H7 (cell line): ENCODE data around the gene FLVCR1. TPM values are rescaled to one million over a fixed set of nuclear protein-coding genes. Genes with fewer than 3 reads are reported as not detected.
"Not testable (repeated sequence)": the region's sequence is repeated elsewhere in the genome, so short reads cannot be mapped to it uniquely, and the experiment has no call there.

Experiments
- DNase-seq: peaks from one replicate; pipeline ENCODE4 v3.0.0; 2012
- H3K27me3 ChIP-seq: 2 replicates; pipeline ENCODE4 v1.6.0; 2011; ENCODE audit warnings: mild to moderate bottlenecking, low read length; ENCODE audit not compliant: control insufficient read depth, insufficient read depth
- H3K36me3 ChIP-seq: replicated peaks from 2 replicates; pipeline ENCODE4 v1.5.1; 2011; ENCODE audit warnings: low read length; ENCODE audit not compliant: control insufficient read depth, insufficient read depth
- H3K4me3 ChIP-seq: 2 replicates; pipeline ENCODE4 v1.5.1; 2011; ENCODE audit warnings: low read depth, mild to moderate bottlenecking, control low read depth, low read length, moderate library complexity; ENCODE audit not compliant: insufficient read depth
- total RNA-seq: library from RNA; depleted of rRNA; stranded (reverse); fragments of >200 nt; shearing (Covaris generic); gene quantifications from 2 replicates; pipeline ENCODE4 v1.2.3, GENCODE V29; 2014; rRNA removed

FLVCR1 gene
- 44.8 and 50.6 TPM in 2 replicates for total RNA-seq

DNA sequence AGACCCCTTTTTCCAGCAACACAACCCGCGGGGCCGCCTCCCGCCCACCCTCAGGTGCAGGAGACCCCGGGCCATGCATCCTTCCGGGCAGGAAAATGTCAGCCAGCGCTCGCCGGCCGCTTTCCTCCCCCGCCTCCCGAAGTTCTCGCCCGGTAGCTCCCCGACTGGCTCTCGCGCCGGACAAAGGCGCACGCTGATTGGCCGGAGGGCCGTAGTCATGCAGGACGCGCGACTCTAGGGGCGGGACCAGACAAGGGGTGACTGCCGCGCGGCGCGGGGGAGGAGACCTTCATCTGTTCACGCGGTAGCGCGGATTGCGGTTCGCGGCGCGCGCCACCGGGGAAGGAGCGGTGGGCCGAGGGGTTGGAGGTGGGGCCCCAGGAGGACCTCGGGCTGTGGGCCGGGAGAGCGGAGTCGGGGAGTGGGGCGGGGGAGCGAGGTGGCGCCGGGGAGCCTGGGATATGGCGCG, at the start of gene FLVCR1:
Gene FLVCR1, plus strand, starts transcription at position 284 of the 469 bp plus-strand sequence. Its CDS starts 178 bp downstream, at position 462.
- no peaks in the 10 kb centered on the region for H3K27me3 ChIP-seq
- DNase-seq, result peak; percentile 97
- H3K4me3 ChIP-seq, result peak within 1 kb of the TSS; percentile 98
- peaks cover 6% of the 10 kb centered on the region for H3K36me3 ChIP-seq

- no peaks in the 10 kb centered on the region for H3K36me3 ChIP-seq
- no peaks in the 10 kb centered on the region for H3K27me3 ChIP-seq
- H3K4me3 ChIP-seq, result no peak overlapping the region
- peak; percentile 28 for DNase-seq
Measured at GRCh38 chr1:212814537-212815334, 43.3 kb upstream of the FLVCR1 start.

DNA sequence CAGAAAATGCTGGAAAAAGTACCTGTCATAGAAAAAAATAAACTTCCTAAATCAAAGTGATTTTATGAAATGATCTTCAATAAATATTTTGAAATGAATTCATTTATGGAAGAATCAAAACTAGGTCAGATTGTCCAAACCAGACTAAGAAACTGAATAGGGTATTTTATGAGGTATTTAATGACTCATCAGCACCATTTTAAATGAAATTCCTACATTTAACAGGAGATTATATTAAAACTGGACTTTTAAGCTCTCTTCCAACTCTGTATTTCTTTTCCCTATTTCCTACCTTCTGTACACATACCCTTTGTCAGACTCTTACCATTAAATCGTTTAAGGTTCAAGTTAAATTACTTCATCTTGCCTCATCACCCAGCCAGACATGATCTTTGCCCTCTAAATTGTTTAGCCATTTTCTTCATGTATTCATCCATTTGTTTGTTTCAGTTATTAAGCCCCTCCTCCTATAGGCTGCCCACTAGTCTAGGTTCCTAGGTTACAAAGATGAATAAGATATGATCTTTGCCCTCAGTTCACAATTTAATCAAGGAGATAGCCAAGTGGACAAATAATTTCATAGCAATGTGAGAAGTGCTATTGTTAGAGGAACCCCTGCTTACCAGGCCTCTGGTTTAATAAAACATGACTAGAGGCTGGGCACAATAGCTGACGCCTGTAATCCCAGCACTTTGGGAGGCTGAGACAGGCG, 41.4 kb upstream of the FLVCR1 start:
- Histone ChIP-seq H3K4me3 (no peak overlapping the region), H3K36me3 (no peaks in the 10 kb centered on the region), H3K27me3 (no peaks in the 10 kb centered on the region)
- DNase-seq, result no peak

DNA sequence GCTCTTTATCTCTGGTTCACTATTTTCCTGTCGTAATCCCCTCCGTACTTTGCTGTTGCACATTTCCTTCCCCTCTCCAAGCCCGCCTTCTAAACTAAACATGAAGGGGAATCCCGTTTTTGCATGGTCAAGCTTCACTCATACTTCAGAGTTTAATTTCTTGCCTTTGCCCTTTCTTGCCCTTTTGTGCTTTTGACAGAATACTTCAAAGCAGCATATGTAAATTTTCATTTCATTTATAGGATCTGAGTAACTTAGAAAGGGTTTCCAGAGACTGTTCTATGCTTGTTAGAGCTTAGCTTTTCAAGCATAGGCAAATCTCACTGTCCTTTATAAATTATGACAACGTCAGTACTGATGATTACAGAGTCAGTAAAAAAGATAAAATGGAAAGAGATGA, 38.3 kb upstream of the FLVCR1 start:
- Histone ChIP-seq H3K36me3 (no peaks in the 10 kb centered on the region), H3K27me3 (no peaks in the 10 kb centered on the region; the same call in 1 of the 2 replicates), H3K4me3 (no peak overlapping the region)
- DNase-seq, result no peak

GRCh38 chr1:212820969-212821368, 37.1 kb upstream of the FLVCR1 start:
- no peaks in the 10 kb centered on the region for H3K36me3 ChIP-seq
- H3K4me3 ChIP-seq, result no peak overlapping the region
- DNase-seq, result no peak
- H3K27me3 ChIP-seq, result no peaks in the 10 kb centered on the region; the same call in 1 of the 2 replicates

DNA sequence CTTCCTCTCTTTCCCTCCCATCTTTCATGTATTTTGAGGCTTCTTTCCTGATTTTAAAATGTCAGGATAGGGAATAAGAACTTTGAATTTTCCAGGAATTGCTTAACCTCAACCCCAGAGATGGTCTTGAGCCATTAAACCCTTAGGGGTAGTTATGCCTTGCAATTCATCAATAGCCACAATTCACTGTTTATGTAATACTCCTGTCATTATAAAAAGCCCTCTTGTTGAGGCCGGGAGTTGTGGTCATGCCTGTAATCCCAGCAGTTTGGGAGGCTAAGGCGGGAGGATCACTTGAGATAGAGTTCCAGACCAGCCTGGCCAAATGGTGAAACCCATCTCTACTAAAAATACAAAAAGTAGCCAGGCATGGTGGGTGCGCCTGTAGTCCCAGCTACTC, 35.1 kb upstream of the FLVCR1 start:
- Histone ChIP-seq H3K4me3 (no peak overlapping the region), H3K27me3 (no peaks in the 10 kb centered on the region; the same call in 1 of the 2 replicates), H3K36me3 (no peaks in the 10 kb centered on the region)
- no peak for DNase-seq

DNA sequence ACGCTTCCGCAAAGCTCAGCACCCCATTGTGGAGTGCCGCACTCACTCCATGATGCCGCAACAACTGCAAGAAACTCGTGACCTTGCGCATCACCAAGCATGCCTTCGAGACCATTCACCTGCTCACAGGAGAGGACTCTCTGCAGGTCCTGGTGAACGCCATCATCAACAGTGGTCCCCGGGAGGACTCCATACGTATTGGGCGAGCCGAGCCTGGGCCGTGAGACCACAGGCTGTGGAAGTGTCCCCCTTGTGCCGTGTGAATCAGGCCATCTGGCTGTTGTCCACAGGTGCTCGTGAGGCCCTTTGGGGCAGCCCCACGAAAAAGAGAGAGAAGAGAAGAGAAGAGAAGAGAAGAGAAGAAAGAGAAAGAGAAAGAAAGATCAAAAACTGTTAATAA, 33.9 kb upstream of the FLVCR1 start:
- DNase-seq, result no peak
- Histone ChIP-seq H3K36me3 (no peaks in the 10 kb centered on the region), H3K27me3 (no peaks in the 10 kb centered on the region; the same call in 1 of the 2 replicates), H3K4me3 (no peak overlapping the region)

DNA sequence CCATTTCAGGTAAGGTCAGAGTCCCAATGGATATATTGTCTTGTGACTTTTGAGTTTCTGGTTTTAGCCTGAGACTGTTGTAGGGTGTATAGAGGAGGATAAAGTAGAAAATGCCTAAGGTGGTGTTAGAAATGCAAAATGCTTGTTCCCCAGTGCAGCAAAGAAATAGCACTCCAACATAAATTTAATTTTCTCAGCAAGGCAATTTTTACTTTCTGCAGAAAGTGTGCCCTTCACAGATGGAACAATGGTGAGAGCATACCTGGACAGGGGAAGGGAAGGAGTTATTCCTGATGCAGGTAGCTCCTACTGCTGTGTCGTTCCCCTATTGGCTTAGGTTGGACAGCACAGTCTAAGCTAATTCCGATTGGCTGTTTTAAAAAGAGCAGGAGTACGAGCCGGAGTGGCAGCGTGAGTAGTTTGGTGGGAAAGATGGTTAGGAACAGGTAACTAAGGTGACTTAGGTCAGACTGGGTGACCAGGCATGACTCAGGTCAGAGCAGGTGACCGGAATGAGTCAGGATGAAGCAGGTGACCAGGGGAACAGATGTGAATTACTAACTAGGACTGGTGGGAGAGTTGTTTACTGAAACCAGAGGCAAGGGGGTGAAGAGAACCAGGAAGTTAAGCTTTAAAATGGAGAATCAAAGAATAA, 32.1 kb upstream of the FLVCR1 start:
- no peak for DNase-seq
- Histone ChIP-seq H3K27me3 (no peaks in the 10 kb centered on the region; the same call in 1 of the 2 replicates), H3K36me3 (no peaks in the 10 kb centered on the region), H3K4me3 (no peak overlapping the region)

GRCh38 chr1:212827171-212827776, 30.8 kb upstream of the FLVCR1 start:
- Histone ChIP-seq H3K4me3 (no peak overlapping the region), H3K27me3 (no peaks in the 10 kb centered on the region; the same call in 1 of the 2 replicates)

GRCh38 chr1:212827831-212828278, 30.2 kb upstream of the FLVCR1 start:
- no peak overlapping the region for H3K4me3 ChIP-seq
- DNase-seq, result no peak
- H3K27me3 ChIP-seq, result no peaks in the 10 kb centered on the region; the same call in 1 of the 2 replicates
- H3K36me3 ChIP-seq, result no peaks in the 10 kb centered on the region

More at GRCh38 chr1:212827171-212827776, 30.8 kb upstream of the FLVCR1 start:
- no peak for DNase-seq
- H3K36me3 ChIP-seq, result no peaks in the 10 kb centered on the region

- no peak for DNase-seq
- no peaks in the 10 kb centered on the region; the same call in 1 of the 2 replicates for H3K27me3 ChIP-seq
- no peaks in the 10 kb centered on the region for H3K36me3 ChIP-seq
- H3K4me3 ChIP-seq, result no peak overlapping the region
Measured at GRCh38 chr1:212828395-212828794, 29.7 kb upstream of the FLVCR1 start.

DNA sequence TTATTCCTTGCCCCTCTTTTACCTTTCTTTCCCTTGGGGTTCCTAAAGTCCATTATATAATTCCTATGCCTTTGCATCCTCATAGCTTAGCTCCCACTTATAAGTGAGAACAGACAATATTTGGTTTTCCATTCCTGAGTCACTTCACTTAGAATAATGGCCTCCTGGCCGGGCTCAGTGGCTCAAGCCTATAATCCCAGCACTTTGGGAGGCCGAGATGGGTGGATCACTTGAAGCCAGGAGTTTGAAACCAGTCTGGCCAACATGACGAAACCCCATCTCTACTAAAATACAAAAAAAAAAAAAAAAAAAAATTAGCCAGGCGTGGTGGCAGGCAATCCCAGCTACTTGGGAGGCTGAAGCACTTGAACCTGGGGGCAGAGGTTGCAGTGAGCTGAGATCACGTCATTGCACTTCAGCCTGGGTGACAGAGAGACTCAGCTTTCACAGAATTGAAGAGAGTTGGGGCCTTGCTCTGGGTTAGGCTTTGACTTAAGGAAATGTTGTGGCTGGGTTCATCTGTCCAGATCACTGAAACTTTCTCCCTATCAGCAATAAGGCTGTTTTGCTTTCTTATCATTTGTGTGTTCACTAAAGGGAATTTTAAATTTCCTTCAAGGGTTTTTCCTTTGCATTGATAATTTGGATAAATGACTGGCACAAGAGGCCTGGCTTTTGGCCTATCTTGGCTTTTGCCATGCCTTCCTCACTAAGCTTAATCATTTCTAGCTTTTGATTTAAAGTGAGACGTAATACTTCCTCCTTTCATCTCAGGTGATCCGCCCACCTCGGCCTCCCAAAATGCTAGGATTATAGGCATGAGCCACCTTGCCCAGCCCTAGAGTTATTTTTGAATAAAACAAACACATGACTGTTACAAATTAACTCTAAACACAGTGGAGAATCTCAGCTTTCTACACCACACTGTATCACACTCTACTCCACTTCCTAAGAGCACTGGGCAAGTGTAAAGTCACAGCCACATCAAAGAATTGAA, 24.6 kb upstream of the FLVCR1 start:
- H3K4me3 ChIP-seq, DNase-seq, H3K27me3 ChIP-seq, H3K36me3 ChIP-seq: not testable (repeated sequence)

DNA sequence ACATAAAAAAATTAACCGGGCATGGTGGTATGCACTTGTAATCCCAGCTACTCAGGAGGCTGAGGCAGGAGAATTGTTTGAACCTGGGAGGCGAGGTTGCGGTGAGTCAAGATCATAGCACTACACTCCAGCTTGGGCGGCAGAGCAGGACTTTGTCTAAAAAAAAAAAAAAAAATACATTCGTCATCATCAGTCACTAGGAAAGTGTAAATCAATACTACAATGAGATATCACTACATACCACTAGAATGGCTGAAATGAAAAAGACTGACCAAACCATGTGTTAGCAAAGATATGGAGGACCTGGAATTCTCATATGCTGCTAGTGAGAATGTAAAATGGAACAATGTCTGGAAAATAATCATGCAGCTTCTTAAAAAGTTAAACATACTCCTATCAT, 19.9 kb upstream of the FLVCR1 start:
- Histone ChIP-seq H3K4me3 (no peak overlapping the region), H3K36me3 (no peaks in the 10 kb centered on the region), H3K27me3 (no peaks in the 10 kb centered on the region)
- no peak for DNase-seq
